A549 (cell line): ENCODE measurements around the gene UNC5CL. TPM values are rescaled to one million over a fixed set of nuclear protein-coding genes. Genes with fewer than 3 reads are reported as not detected.

Experiments used
- ATAC-seq, 2 experiments: fragments of 200-7000 bp in 1 of 2; fragments of >200 bp in 1 of 2; cut with Nextera tagmentation in 1 of 2; cut with Tn5 transposase in 1 of 2; 3 replicates each; pipeline versions ENCODE4 v1.8.0 to v1.9.1; 2018 to 2020; ENCODE audit warnings: mild to moderate bottlenecking in 1 of 2, moderate library complexity in 1 of 2
- CTCF ChIA-PET: fragments of 300-600 bp; sonication (Branson Sonifier 250); formaldehyde crosslinking; extraction: SDS; loops from one replicate; lab custom pipeline; 2021; ENCODE audit warnings: antibody characterized with exemption, inconsistent platforms; lab: Yijun Ruan, JAX
- POLR2A ChIA-PET: fragments of 350-600 bp; formaldehyde crosslinking; extraction: SDS; loops from one replicate; lab custom pipeline; 2021; ENCODE audit warnings: antibody characterized with exemption, inconsistent platforms; lab: Yijun Ruan, JAX
- DNase-seq, 2 experiments: peaks; one replicate each; pipeline versions ENCODE4 v3.0.0 to v3.0.0-alpha.2; 2011 to 2016; ENCODE audit warnings: low read depth in 1 of 2, low spot score in 1 of 2
- FAIRE-seq: peaks from 2 replicates; lab custom pipeline; 2011; peaks lifted over from hg19 to GRCh38; lab: Jason Lieb, UNC
- H3K27ac ChIP-seq, 2 experiments: fragments of >200 bp; sonication (Bioruptor Twin); formaldehyde crosslinking; 3 replicates each; pipeline ENCODE4 v1.5.1; 2016 to 2017
- H3K4me1 ChIP-seq: fragments of >200 bp; sonication (Bioruptor Twin); formaldehyde crosslinking; 3 replicates; pipeline ENCODE4 v1.6.1; 2016
- H3K4me2 ChIP-seq: fragments of >200 bp; sonication (Bioruptor Twin); formaldehyde crosslinking; 3 replicates; pipeline ENCODE4 v1.6.1; 2016
- H3K4me3 ChIP-seq: fragments of >200 bp; sonication (Bioruptor Twin); formaldehyde crosslinking; 3 replicates; pipeline ENCODE4 v1.5.1; 2016
- H3K9me3 ChIP-seq: fragments of >200 bp; sonication (Bioruptor Twin); formaldehyde crosslinking; 3 replicates; pipeline ENCODE4 v1.6.1; 2016
- BCL3 ChIP-seq: fragments of >200 bp; sonication (Bioruptor Twin); formaldehyde crosslinking; IDR thresholded peaks from 3 replicates; pipeline ENCODE4 v1.6.1; 2016
- CHD2 ChIP-seq: fragments of 150-350 bp; IDR thresholded peaks from 2 replicates; pipeline ENCODE4 v1.6.1; 2014; ENCODE audit warnings: low read length; ENCODE audit not compliant: partially characterized antibody
- CHD4 ChIP-seq: fragments of 200-600 bp; sonication (generic); IDR thresholded peaks from 2 replicates; pipeline ENCODE4 v1.6.1; 2016; ENCODE audit warnings: antibody characterized with exemption, mild to moderate bottlenecking, borderline replicate concordance
- CTCF ChIP-seq: fragments of >200 bp; sonication (Bioruptor Twin); formaldehyde crosslinking; IDR thresholded peaks from 3 replicates; pipeline ENCODE4 v1.5.1; 2016
- FOSB ChIP-seq: fragments of 250-450 bp; sonication (Bioruptor Pico); IDR thresholded peaks from 2 replicates; pipeline ENCODE4 v1.5.0; 2020; ENCODE audit warnings: mild to moderate bottlenecking, moderate library complexity
- FOSL2 ChIP-seq, 2 experiments: fragments of 450-650 bp in 1 of 2; fragments of >200 bp in 1 of 2; sonication (Bioruptor Twin) in 1 of 2; formaldehyde crosslinking; IDR thresholded peaks; 2 replicates each; pipeline versions ENCODE4 v1.5.0 to v1.6.1; 2016 to 2020; ENCODE audit warnings: mild to moderate bottlenecking in 1 of 2, moderate library complexity in 1 of 2
- HDAC2 ChIP-seq: fragments of 200-600 bp; sonication (generic); IDR thresholded peaks from 2 replicates; pipeline ENCODE4 v1.6.1; 2016
- JUN ChIP-seq, 2 experiments: fragments of >200 bp; sonication (Bioruptor Twin); formaldehyde crosslinking; IDR thresholded peaks; 2 replicates in 1 of 2; 3 replicates in 1 of 2; pipeline ENCODE4 v1.6.1; 2016 to 2017
- JUNB ChIP-seq: fragments of >200 bp; sonication (Bioruptor Twin); formaldehyde crosslinking; IDR thresholded peaks from 2 replicates; pipeline ENCODE4 v1.6.1; 2016
- KDM1A ChIP-seq: fragments of 200-600 bp; sonication (generic); IDR thresholded peaks from 2 replicates; pipeline ENCODE4 v1.6.1; 2016; ENCODE audit warnings: low read depth, mild to moderate bottlenecking
- KDM5A ChIP-seq: fragments of 200-600 bp; sonication (generic); IDR thresholded peaks from 2 replicates; pipeline ENCODE4 v1.6.1; 2016; ENCODE audit warnings: antibody characterized with exemption, mild to moderate bottlenecking
- MAFK ChIP-seq: fragments of 450-650 bp; IDR thresholded peaks from 2 replicates; pipeline ENCODE4 v1.6.1; 2014; ENCODE audit not compliant: partially characterized antibody
- NPAS2 ChIP-seq: fragments of 250-450 bp; sonication (Bioruptor Pico); IDR thresholded peaks from 2 replicates; pipeline ENCODE4 v1.8.0; 2022; ENCODE audit warnings: mild to moderate bottlenecking, moderate library complexity, borderline replicate concordance
- POLR2A ChIP-seq: IDR thresholded peaks from 2 replicates; pipeline ENCODE4 v1.6.1; 2012; ENCODE audit warnings: mild to moderate bottlenecking, low read length
- POLR2AphosphoS2 ChIP-seq: conservative IDR thresholded peaks from 2 replicates; pipeline ENCODE4 v1.6.1; 2012; ENCODE audit warnings: low read length, improper control_type of control experiment, inconsistent platforms
- RARB ChIP-seq: fragments of 250-450 bp; sonication (Bioruptor Pico); IDR thresholded peaks from 2 replicates; pipeline ENCODE4 v1.8.0; 2021; ENCODE audit warnings: mild to moderate bottlenecking, moderate library complexity
- ZFP36 ChIP-seq: fragments of 450-650 bp; IDR thresholded peaks from 2 replicates; pipeline ENCODE4 v1.6.1; 2014; ENCODE audit warnings: borderline replicate concordance; ENCODE audit not compliant: partially characterized antibody
- ZNF302 ChIP-seq: fragments of 250-450 bp; sonication (Bioruptor Pico); IDR thresholded peaks from 2 replicates; pipeline ENCODE4 v1.9.0; 2021; ENCODE audit warnings: inconsistent platforms, mild to moderate bottlenecking, moderate library complexity
- WGBS: methylation state at CpG from one replicate; pipeline ENCODE4 v1.1.6; 2017; ENCODE audit errors: missing lambda C conversion rate; 5-methylcytosine and 5-hydroxymethylcytosine counted together
- polyA plus RNA-seq, 4 experiments: library from polyadenylated mRNA; depleted of rRNA in 3 of 4; stranded (reverse); fragments of >200 nt; fragmentation: RNase III in 1 of 4; extraction: RNeasy Plus Mini Kit Qiagen cat#74134 plus additional on column Dnase treatment in 1 of 4; gene quantifications; 2 replicates in 3 of 4; 3 replicates in 1 of 4; pipeline ENCODE4 v1.2.3, GENCODE V29; 2011 to 2017
- TF ChIP-seq, protein P1 (sequence below): IDR thresholded peaks from 2 replicates; pipeline ENCODE4 v1.6.1; 2012
- TF ChIP-seq, protein P2 (sequence below): fragments of 150-350 bp; IDR thresholded peaks from 2 replicates; pipeline ENCODE4 v1.6.1; 2014; ENCODE audit warnings: low read depth, mild to moderate bottlenecking, low read length

UNC5CL gene
- polyA plus RNA-seq, 2 of the 4 experiments (the other 2 are of a cell fraction), result 1.1 to 2.8 TPM

GRCh38 chr6:41040940-41041536 is 2.0 kb upstream of the UNC5CL start:
- H3K4me1 ChIP-seq, result peaks cover 47% of the 10 kb centered on the region
- H3K9me3 ChIP-seq, result no peaks in the 10 kb centered on the region
- DNase-seq (no peak), FAIRE-seq (no peak), ATAC-seq (no peak)
- no CpG with 5 or more reads among the region's 1 CpG for WGBS
- no peak overlapping the region for H3K4me3 ChIP-seq
- peak overlapping the region; percentile 65 to 91 for H3K27ac ChIP-seq
- ChIA-PET POLR2A (interaction anchor here (1.1 kb wide), 1 partner anchor 31 kb away, joined by 3 read pairs; the partner anchor contains the start of genes NFYA and OARD1), CTCF (interaction anchor here (1.3 to 2.3 kb wide), 8 partner anchors 9 to 154 kb away, joined by 3 to 9 read pairs (median 3); no protein-coding TSS in a partner anchor)
- peak overlapping the region; percentile 77 for H3K4me2 ChIP-seq
- no peak for TF ChIP-seq POLR2AphosphoS2
- no peak for TF ChIP-seq KDM5A
- no peak for TF ChIP-seq JUN (IDR thresholded peaks at IDR 0.05)
- TF ChIP-seq ZNF302 (CRISPR knock-in tag), result no peak
- TF ChIP-seq CHD4, result no peak
- TF ChIP-seq ZFP36, result no peak
- no peak for TF ChIP-seq BCL3
- no peak for TF ChIP-seq HDAC2
- TF ChIP-seq, protein P1, sequence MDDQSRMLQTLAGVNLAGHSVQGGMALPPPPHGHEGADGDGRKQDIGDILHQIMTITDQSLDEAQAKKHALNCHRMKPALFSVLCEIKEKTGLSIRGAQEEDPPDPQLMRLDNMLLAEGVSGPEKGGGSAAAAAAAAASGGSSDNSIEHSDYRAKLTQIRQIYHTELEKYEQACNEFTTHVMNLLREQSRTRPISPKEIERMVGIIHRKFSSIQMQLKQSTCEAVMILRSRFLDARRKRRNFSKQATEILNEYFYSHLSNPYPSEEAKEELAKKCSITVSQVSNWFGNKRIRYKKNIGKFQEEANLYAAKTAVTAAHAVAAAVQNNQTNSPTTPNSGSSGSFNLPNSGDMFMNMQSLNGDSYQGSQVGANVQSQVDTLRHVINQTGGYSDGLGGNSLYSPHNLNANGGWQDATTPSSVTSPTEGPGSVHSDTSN, result no peak
- TF ChIP-seq NPAS2 (CRISPR knock-in tag), result no peak
- TF ChIP-seq CTCF, result no peak
- TF ChIP-seq, protein P2, sequence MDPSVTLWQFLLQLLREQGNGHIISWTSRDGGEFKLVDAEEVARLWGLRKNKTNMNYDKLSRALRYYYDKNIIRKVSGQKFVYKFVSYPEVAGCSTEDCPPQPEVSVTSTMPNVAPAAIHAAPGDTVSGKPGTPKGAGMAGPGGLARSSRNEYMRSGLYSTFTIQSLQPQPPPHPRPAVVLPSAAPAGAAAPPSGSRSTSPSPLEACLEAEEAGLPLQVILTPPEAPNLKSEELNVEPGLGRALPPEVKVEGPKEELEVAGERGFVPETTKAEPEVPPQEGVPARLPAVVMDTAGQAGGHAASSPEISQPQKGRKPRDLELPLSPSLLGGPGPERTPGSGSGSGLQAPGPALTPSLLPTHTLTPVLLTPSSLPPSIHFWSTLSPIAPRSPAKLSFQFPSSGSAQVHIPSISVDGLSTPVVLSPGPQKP, result no peak
- no peak for TF ChIP-seq KDM1A
- no peak for TF ChIP-seq POLR2A
- no peak for TF ChIP-seq MAFK
- no peak for TF ChIP-seq CHD2
- TF ChIP-seq FOSB (CRISPR knock-in tag), result no peak
- no peak for TF ChIP-seq RARB (CRISPR knock-in tag)

DNA sequence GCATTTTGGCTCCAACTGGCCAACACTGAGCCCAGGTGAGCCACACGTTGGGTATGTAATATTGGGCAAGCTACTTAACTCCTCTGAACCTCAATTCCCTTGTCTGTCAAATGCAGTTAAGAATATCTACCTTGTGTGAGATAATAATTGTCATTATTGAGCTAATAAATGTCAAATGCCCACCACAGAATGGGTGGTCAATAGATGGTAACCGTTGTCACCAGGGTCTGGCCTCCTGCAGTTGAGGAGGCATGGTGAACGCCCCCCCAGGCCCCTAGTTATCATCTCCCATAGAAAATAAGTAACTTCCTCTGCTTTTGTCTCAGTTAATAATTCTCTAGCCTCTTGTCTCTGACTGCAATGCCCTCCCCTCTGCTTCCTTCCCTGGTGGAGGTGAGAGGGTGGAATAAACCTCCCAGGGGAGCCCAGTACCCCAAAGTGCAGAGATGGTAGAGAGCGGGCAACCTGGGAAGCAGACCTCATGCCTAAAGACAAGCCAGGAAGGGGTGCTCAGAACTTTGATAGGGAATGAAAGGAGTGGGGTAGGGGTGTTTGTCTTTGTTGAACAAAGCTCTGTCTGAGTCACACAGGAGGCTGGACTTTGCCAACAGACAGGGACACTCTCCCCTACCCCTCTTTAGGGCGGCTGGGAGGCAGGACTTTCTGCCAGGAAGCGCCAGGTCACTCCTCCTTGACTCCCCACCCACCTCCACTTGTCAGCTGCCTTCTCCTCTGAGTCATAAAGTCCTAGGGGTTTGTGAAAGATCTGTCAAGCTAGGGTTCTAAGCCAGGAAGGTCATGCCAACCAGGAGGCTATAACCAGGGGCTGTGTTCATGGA is 1.3 kb upstream of the UNC5CL start:
- Histone ChIP-seq H3K4me1 (peaks cover 51% of the 10 kb centered on the region), H3K27ac (peak overlapping the region; percentile 84 to 91), H3K4me2 (peak overlapping the region; percentile 77), H3K4me3 (no peak overlapping the region), H3K9me3 (no peaks in the 10 kb centered on the region)
- TF ChIP-seq NPAS2 (CRISPR knock-in tag) (no peak), FOSL2 (IDR thresholded peaks at IDR 0.05) (peak; percentile 12; the same call in 1 of the 2 replicates), FOSL2 (CRISPR knock-in tag; IDR thresholded peaks at IDR 0.05) (peak; percentile 50), JUNB (0 out of 2 replicates have a peak, but pooled peaks have one; percentile 10)
- peak; percentile 64 to 84 for DNase-seq
- 3% methylated on average over 6 of the region's 6 CpGs for WGBS
- peak; percentile 7 for FAIRE-seq
- POLR2A ChIA-PET, result interaction anchor here (1.1 kb wide), 1 partner anchor 32 kb away, joined by 3 read pairs; the partner anchor contains the start of genes NFYA and OARD1
- CTCF ChIA-PET, result interaction anchor here (0.7 to 2.3 kb wide), 19 partner anchors 8 to 717 kb away, joined by 3 to 9 read pairs (median 4); partner anchors contain the start of genes NFYA and OARD1
- peak; percentile 90 to 91 for ATAC-seq
